Measurements from ENCODE around the gene MCMBP. TPM values are rescaled to one million over a fixed set of nuclear protein-coding genes. Genes with fewer than 3 reads are reported as not detected.
"Not testable (repeated sequence)": the region's sequence is repeated elsewhere in the genome, so short reads cannot be mapped to it uniquely, and the experiment has no call there.

MCMBP gene
- total RNA-seq, 6 experiments from 2014 or later, result 15.0 to 25.6 (median 19.5) TPM

DNA sequence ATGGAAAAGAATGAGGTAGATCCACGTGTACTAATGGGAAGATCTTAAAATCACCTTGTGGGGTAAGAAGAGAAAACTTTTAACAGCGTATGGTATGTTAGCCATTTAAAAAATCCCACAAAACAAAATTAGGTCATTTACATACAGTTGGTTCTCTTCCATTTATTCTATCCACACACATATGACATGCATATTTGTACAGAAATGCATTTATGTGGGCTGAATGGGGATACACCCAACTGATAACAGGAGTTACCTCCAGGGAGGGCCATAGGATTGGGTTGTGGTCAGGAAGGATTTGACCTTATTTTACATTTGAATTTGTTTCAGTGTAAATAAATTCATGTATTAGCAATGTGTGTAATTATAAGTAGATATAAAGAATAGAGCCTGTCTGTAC, 71.5 kb downstream of the MCMBP start:
- WGBS (ENCODE audit: insufficient coverage, low coverage, low lambda C conversion rate, missing lambda C conversion rate), result 100% methylated on average over 2 of the region's 2 CpGs
- Histone ChIP-seq H3K27ac (no peak overlapping the region), H3K9me3 (no peaks in the 10 kb centered on the region), H3K4me3 (no peak overlapping the region), H3K27me3 (no peaks in the 10 kb centered on the region), H3K4me1 (no peaks in the 10 kb centered on the region), H3K36me3 (no peaks in the 10 kb centered on the region)
- intact Hi-C loops (cut with DNase I), result no loop called here
- ATAC-seq (no peak), DNase-seq (no peak)
- TF ChIP-seq POLR2A (IDR thresholded peaks at IDR 0.05) (no peak), CTCF (IDR thresholded peaks at IDR 0.05) (no peak)

DNA sequence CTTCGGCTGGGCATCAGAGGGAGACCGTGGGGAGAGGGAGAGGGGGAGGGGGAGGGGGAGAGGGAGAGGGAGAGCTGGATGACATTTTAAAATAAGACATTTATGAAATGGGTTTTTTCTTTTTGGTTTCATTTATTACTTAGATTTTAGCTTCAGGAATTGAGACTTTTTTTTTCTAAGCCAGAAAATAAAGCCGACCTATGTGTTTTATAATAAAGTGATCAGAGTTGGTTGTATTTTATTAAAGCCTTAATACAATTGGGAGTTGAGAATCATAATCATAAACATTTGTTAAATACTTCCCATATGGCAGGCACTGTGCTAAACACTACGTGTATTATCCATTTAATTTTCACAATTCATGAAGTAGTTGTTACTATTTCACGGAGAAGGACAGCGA, 76.6 kb downstream of the MCMBP start:
- no peaks in the 10 kb centered on the region for H3K36me3 ChIP-seq
- intact Hi-C loops (cut with DNase I), result no loop called here
- H3K4me1 ChIP-seq, result no peaks in the 10 kb centered on the region
- H3K27ac ChIP-seq, result no peak overlapping the region
- DNase-seq, result no peak
- no peak for ATAC-seq
- 91% methylated on average over 6 of the region's 6 CpGs for WGBS (ENCODE audit: insufficient coverage, low coverage, low lambda C conversion rate, missing lambda C conversion rate)
- H3K9me3 ChIP-seq, result no peaks in the 10 kb centered on the region
- H3K27me3 ChIP-seq, result no peaks in the 10 kb centered on the region
- TF ChIP-seq POLR2A (IDR thresholded peaks at IDR 0.05), result no peak
- TF ChIP-seq CTCF (IDR thresholded peaks at IDR 0.05), result no peak
- H3K4me3 ChIP-seq, result no peak overlapping the region

DNA sequence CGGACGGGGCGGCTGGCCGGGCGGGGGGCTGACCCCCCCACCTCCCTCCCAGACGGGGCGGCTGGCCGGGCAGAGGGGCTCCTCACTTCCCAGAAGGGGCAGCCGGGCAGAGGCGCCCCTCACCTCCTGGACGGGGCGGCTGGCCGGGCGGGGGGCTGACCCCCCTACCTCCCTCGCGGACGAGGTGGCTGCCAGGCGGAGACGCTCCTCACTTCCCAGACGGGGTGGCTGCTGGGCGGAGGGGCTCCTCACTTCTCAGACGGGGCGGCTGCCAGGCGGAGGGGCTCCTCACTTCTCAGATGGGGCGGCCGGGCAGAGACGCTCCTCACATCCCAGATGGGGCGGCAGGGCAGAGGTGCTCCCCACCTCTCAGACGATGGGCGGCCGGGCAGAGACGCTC, 77.5 kb downstream of the MCMBP start:
- ATAC-seq; intact Hi-C loops (cut with DNase I); DNase-seq; H3K4me1 ChIP-seq; H3K36me3 ChIP-seq; H3K4me3 ChIP-seq; H3K27me3 ChIP-seq; H3K27ac ChIP-seq; H3K9me3 ChIP-seq: not testable (repeated sequence)
- no CpG with 5 or more reads among the region's 32 CpGs for WGBS (ENCODE audit: insufficient coverage, low coverage, low lambda C conversion rate, missing lambda C conversion rate)

GRCh38 chr10:119786117-119786769, 86.4 kb downstream of the MCMBP start:
- TF ChIP-seq POLR2A (IDR thresholded peaks at IDR 0.05) (no peak), CTCF (IDR thresholded peaks at IDR 0.05) (no peak)
- 57% methylated on average over 5 of the region's 5 CpGs for WGBS (ENCODE audit: insufficient coverage, low coverage, low lambda C conversion rate, missing lambda C conversion rate)
- H3K9me3 ChIP-seq, result no peaks in the 10 kb centered on the region
- no peaks in the 10 kb centered on the region for H3K36me3 ChIP-seq
- ATAC-seq (peak in 1 of 4 donors; percentile 48), DNase-seq (no peak)
- intact Hi-C loops (cut with DNase I), result no loop called here
- no peak overlapping the region for H3K4me3 ChIP-seq
- no peaks in the 10 kb centered on the region for H3K27me3 ChIP-seq
- H3K4me1 ChIP-seq, result no peaks in the 10 kb centered on the region
- no peak overlapping the region for H3K27ac ChIP-seq

DNA sequence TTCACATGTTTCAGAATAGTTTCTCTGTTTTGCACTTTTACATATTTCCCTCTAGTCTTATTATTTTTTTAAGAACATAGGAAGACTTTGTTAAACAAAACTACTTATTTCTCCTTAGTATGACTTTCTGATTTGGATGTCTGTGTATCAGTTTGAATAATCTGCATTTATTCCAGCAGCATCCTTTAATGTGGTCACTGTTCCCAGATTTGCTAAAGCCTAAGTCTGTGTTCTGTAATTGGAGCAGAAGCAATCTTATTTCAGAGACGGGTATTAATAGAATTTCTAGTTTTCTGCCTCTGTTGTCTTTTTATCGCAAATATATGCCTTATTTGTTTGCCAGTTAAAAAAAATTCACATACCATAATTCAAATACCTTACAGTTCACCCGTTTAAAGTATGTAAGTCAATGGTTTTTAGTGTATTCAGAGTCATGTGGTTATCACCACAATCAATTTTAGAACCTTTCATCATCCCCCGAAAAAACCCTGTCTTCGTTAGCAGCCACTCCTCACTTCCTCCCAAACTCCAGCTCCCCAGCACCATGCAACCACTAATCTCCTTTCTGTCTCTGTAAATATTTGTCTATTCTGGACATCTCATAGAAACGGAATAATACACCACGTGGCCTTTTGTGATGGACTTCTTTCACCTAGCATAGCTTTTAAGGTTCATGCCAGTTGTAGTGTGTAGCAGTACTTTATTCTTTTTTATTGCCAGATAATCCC, 88.1 kb downstream of the MCMBP start:
- DNase-seq (no peak), ATAC-seq (peak in 1 of 4 donors; percentile 18)
- Histone ChIP-seq H3K9me3 (no peaks in the 10 kb centered on the region), H3K27ac (no peak overlapping the region), H3K4me1 (no peaks in the 10 kb centered on the region), H3K27me3 (no peaks in the 10 kb centered on the region), H3K4me3 (no peak overlapping the region), H3K36me3 (no peaks in the 10 kb centered on the region)
- TF ChIP-seq POLR2A (IDR thresholded peaks at IDR 0.05), result no peak
- intact Hi-C loops (cut with DNase I), result no loop called here
- WGBS (ENCODE audit: insufficient coverage, low coverage, low lambda C conversion rate, missing lambda C conversion rate), result 32% methylated on average over 7 of the region's 7 CpGs
